KMS-11 (cell line): ENCODE results near the gene COA5.

Source experiments
- H2AFZ ChIP-seq: fragments of 200-600 bp; sonication (generic); 2 replicates; pipeline ENCODE4 v1.6.1; 2016; ENCODE audit warnings: antibody characterized with exemption, mixed run types, low read depth
- H3K27ac ChIP-seq: fragments of 200-600 bp; sonication (generic); 2 replicates; pipeline ENCODE4 v1.6.1; 2016; ENCODE audit warnings: mild to moderate bottlenecking, mixed run types
- H3K27me3 ChIP-seq: fragments of 200-600 bp; sonication (generic); 2 replicates; pipeline ENCODE4 v1.6.1; 2017; ENCODE audit warnings: mild to moderate bottlenecking, low read depth, mixed run types, moderate library complexity; ENCODE audit not compliant: insufficient read depth
- H3K36me3 ChIP-seq: fragments of 200-600 bp; sonication (generic); 2 replicates; pipeline ENCODE4 v1.6.1; 2017; ENCODE audit warnings: mild to moderate bottlenecking, mixed run types; ENCODE audit not compliant: insufficient read depth
- H3K4me1 ChIP-seq: fragments of 200-600 bp; sonication (generic); 2 replicates; pipeline ENCODE4 v1.6.1; 2016; ENCODE audit warnings: mild to moderate bottlenecking, low read depth, mixed run types; ENCODE audit not compliant: poor library complexity, severe bottlenecking
- H3K4me2 ChIP-seq: fragments of 200-600 bp; sonication (generic); 2 replicates; pipeline ENCODE4 v1.7.0; 2016; ENCODE audit warnings: mild to moderate bottlenecking, mixed run types
- H3K4me3 ChIP-seq: fragments of 200-600 bp; sonication (generic); IDR thresholded peaks from 2 replicates; pipeline ENCODE4 v1.6.1; 2017; ENCODE audit warnings: low read depth, low read length, mixed read lengths; ENCODE audit not compliant: insufficient read depth
- H3K79me2 ChIP-seq: fragments of 200-600 bp; sonication (generic); 2 replicates; pipeline ENCODE4 v1.6.1; 2016; ENCODE audit warnings: low read depth, mixed run types; ENCODE audit not compliant: insufficient read depth
- H3K9ac ChIP-seq: fragments of 200-600 bp; sonication (generic); 2 replicates; pipeline ENCODE4 v1.6.1; 2016; ENCODE audit warnings: mild to moderate bottlenecking, mixed run types
- H4K20me1 ChIP-seq: fragments of 200-600 bp; sonication (generic); 2 replicates; pipeline ENCODE4 v1.6.1; 2016; ENCODE audit warnings: mild to moderate bottlenecking, mixed run types; ENCODE audit not compliant: insufficient read depth
- TF ChIP-seq, protein P1 (sequence below): fragments of 200-600 bp; sonication (generic); conservative IDR thresholded peaks from 2 replicates; pipeline ENCODE4 v1.6.1; 2017; ENCODE audit warnings: low read depth, mild to moderate bottlenecking, antibody characterized with exemption, low read length, moderate library complexity, mixed read lengths

COA5 gene

DNA sequence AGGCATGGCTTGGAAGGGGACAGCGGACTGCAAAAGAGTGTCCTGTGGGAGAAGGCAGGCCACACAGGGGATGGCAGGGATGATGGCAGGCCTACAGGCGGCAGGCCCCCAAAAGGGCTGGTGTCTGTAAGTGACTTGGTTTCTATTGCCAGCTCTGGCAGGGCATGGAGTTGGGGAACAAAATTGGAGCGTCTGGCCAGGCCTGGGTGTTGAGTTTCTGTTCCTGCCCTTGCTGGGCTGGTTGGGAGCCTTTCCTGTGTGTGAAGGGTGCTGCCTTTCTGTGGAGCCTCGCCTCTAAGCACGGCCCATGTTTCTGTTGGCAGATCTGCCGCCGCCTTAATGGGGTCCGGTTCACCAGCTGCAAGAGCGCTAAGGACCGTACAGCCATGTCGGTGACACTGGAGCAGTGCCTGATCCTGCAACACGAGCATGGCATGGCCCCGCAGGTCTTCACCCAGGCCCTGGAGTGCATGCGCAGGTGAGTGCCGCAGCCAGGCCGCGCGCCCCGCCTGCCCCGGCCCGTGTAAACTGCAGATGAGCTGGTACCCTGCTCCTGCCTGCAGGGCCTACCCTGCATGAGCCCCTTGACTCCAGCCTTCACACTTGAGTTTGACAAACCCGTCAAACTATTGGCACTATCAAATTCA lies 31.5 kb downstream of the COA5 start:
- H3K79me2 ChIP-seq, result no peaks in the 10 kb centered on the region
- no peak overlapping the region for H3K4me3 ChIP-seq
- H3K27ac ChIP-seq, result no peak overlapping the region
- no peaks in the 10 kb centered on the region for H3K4me1 ChIP-seq
- TF ChIP-seq, protein P1, sequence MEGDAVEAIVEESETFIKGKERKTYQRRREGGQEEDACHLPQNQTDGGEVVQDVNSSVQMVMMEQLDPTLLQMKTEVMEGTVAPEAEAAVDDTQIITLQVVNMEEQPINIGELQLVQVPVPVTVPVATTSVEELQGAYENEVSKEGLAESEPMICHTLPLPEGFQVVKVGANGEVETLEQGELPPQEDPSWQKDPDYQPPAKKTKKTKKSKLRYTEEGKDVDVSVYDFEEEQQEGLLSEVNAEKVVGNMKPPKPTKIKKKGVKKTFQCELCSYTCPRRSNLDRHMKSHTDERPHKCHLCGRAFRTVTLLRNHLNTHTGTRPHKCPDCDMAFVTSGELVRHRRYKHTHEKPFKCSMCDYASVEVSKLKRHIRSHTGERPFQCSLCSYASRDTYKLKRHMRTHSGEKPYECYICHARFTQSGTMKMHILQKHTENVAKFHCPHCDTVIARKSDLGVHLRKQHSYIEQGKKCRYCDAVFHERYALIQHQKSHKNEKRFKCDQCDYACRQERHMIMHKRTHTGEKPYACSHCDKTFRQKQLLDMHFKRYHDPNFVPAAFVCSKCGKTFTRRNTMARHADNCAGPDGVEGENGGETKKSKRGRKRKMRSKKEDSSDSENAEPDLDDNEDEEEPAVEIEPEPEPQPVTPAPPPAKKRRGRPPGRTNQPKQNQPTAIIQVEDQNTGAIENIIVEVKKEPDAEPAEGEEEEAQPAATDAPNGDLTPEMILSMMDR, result no peak
- H2AFZ ChIP-seq, result no peak overlapping the region
- no peak overlapping the region for H3K9ac ChIP-seq
- H4K20me1 ChIP-seq, result no peaks in the 10 kb centered on the region
- no peaks in the 10 kb centered on the region for H3K36me3 ChIP-seq
- H3K27me3 ChIP-seq, result no peaks in the 10 kb centered on the region
- no peak overlapping the region for H3K4me2 ChIP-seq

GRCh38 chr2:98573426-98573825 lies 34.9 kb downstream of the COA5 start:
- H3K9ac ChIP-seq, result no peak overlapping the region
- no peaks in the 10 kb centered on the region for H4K20me1 ChIP-seq
- H3K79me2 ChIP-seq, result no peaks in the 10 kb centered on the region
- H3K27ac ChIP-seq, result no peak overlapping the region
- H3K27me3 ChIP-seq, result no peaks in the 10 kb centered on the region
- TF ChIP-seq, protein P1, result no peak
- H3K4me1 ChIP-seq, result no peaks in the 10 kb centered on the region
- H3K4me2 ChIP-seq, result no peak overlapping the region
- no peaks in the 10 kb centered on the region for H3K36me3 ChIP-seq
- no peak overlapping the region for H2AFZ ChIP-seq
- no peak overlapping the region for H3K4me3 ChIP-seq

GRCh38 chr2:98572676-98573075 lies 35.6 kb downstream of the COA5 start:
- Histone ChIP-seq H3K27me3 (no peaks in the 10 kb centered on the region), H3K9ac (no peak overlapping the region), H3K4me2 (no peak overlapping the region), H3K36me3 (no peaks in the 10 kb centered on the region), H3K4me1 (no peaks in the 10 kb centered on the region), H3K79me2 (no peaks in the 10 kb centered on the region), H2AFZ (no peak overlapping the region), H3K27ac (no peak overlapping the region), H4K20me1 (no peaks in the 10 kb centered on the region), H3K4me3 (no peak overlapping the region)
- TF ChIP-seq, protein P1, result no peak

DNA sequence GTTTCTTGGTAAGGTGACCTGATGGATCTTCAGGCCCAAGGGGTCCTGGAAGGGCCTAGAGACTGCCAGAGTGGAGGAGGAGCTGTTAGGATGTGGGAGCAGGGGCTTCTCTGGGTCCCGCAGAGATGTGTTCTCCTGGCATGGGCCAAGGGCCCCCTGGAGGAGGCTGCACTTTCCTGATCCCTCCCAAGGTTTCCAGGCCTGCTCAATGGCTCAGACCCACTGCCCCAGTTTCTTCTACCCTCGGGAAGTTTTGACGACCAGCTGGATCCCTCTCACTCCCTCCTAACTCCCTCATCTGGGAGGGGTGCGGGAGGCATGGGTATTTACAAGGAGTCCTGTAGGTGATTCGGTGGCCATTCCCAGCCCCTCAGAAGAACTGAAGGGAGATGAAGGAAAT lies 36.1 kb downstream of the COA5 start:
- H3K4me1 ChIP-seq, result no peaks in the 10 kb centered on the region
- no peak overlapping the region for H3K4me2 ChIP-seq
- H3K36me3 ChIP-seq, result no peaks in the 10 kb centered on the region
- no peak overlapping the region for H3K9ac ChIP-seq
- no peak overlapping the region for H3K4me3 ChIP-seq
- no peak overlapping the region for H3K27ac ChIP-seq
- no peaks in the 10 kb centered on the region for H3K27me3 ChIP-seq
- TF ChIP-seq, protein P1, result no peak
- H4K20me1 ChIP-seq, result no peaks in the 10 kb centered on the region
- no peaks in the 10 kb centered on the region for H3K79me2 ChIP-seq
- no peak overlapping the region for H2AFZ ChIP-seq
